ENCODE results near the gene MYO1C. TPM values are rescaled to one million over a fixed set of nuclear protein-coding genes. Genes with fewer than 3 reads are reported as not detected.
A peak's percentile ranks its signal among the peaks of the same experiment; 100 is the strongest.

Gene MYO1C
- total and polyA plus RNA-seq, 2 of the 8 experiments (the other 6 are each of a cell fraction or from before 2014, with no cell fraction given) = 40.1 to 78.6 TPM

GRCh38 chr17:1494203-1494602 lies 1.7 kb upstream of the MYO1C start:
- no peak overlapping the region for H2BK5ac ChIP-seq (ENCODE audit: low read depth, low read length)
- H3K18ac ChIP-seq (ENCODE audit: extremely low read depth, low read length) = no peak overlapping the region
- H2AFZ ChIP-seq (ENCODE audit: low read length) = no peak overlapping the region
- H3K79me2 ChIP-seq (ENCODE audit: control insufficient read depth in 1 of 2, insufficient read depth in 2 of 2, low read length in 2 of 2) = no peaks in the 10 kb centered on the region
- no peak overlapping the region for H2BK12ac ChIP-seq (ENCODE audit: low read depth, low read length)
- FAIRE-seq = no peak
- no peak overlapping the region for H4K5ac ChIP-seq (ENCODE audit: insufficient read length, low read depth, low read length)
- no peak overlapping the region for H3K4me2 ChIP-seq (ENCODE audit: insufficient read depth in 1 of 2, low read depth in 2 of 2, low read length in 2 of 2)
- no peak overlapping the region for H2BK120ac ChIP-seq (replicated peaks; ENCODE audit: low read depth, low read length)
- no peak overlapping the region for H3K14ac ChIP-seq (ENCODE audit: insufficient read length)
- POLR2A ChIA-PET (ENCODE audit: partially characterized antibody) = interaction anchor here (2.0 to 2.6 kb wide), 2 partner anchors 11 to 22 kb away, joined by 4 to 15 read pairs; partner anchors contain the start of gene INPP5K
- H2BK15ac ChIP-seq (ENCODE audit: low read length) = no peak overlapping the region
- H3K4me1 ChIP-seq (replicated peaks in 1 of 4; ENCODE audit: control insufficient read depth in 3 of 4, insufficient read depth in 4 of 4, low read length in 3 of 4) = peaks cover 0 to 9% (median 4%) of the 10 kb centered on the region in 4 experiments; a peak in 4 of 7 replicates
- H3K79me1 ChIP-seq (ENCODE audit: low read depth, low read length) = no peaks in the 10 kb centered on the region; the same call in 1 of the 2 replicates
- no peak overlapping the region for H4K91ac ChIP-seq (replicated peaks; ENCODE audit: insufficient read length, low read length)
- CTCF ChIA-PET (ENCODE audit: partially characterized antibody) = interaction anchor here (1.2 to 1.7 kb wide), 2 partner anchors 18 to 21 kb away, joined by 3 to 5 read pairs; no protein-coding TSS in a partner anchor
- H3K36me3 ChIP-seq (ENCODE audit: control insufficient read depth in 2 of 4, insufficient read depth in 4 of 4, low read length in 3 of 4) = peaks cover 0 to 5% (median 0%) of the 10 kb centered on the region in 4 experiments; a peak in 2 of 8 replicates
- H3K4me3 ChIP-seq (ENCODE audit: extremely low read depth in 1 of 4, insufficient read depth in 2 of 4, low read depth in 3 of 4, low read length in 4 of 4) = no peak overlapping the region
- H3K56ac ChIP-seq (replicated peaks; ENCODE audit: insufficient read length, low read depth, low read length) = no peak overlapping the region
- no peak for DNase-seq (ENCODE audit: low read depth in 1 of 2, low spot score in 2 of 2)
- H3K27me3 ChIP-seq (replicated peaks in 1 of 4; ENCODE audit: control insufficient read depth in 3 of 4, extremely low read depth in 1 of 4, insufficient read depth in 3 of 4, low read length in 3 of 4) = no peaks in the 10 kb centered on the region
- WGBS, 2 experiments (ENCODE audit: extremely low coverage in 1 of 2, insufficient coverage in 1 of 2, insufficient read length in 1 of 2, insufficient replicate concordance in 2 of 2, low coverage in 1 of 2, low lambda C conversion rate in 2 of 2, missing lambda C conversion rate in 1 of 2) = 94% methylated on average over 7 of the region's 7 CpGs; no CpG with 5 or more reads in 1 of the 2 experiments
- H3K23ac ChIP-seq (ENCODE audit: insufficient read length) = no peak overlapping the region
- no peak overlapping the region for H2BK20ac ChIP-seq (ENCODE audit: low read length)
- peaks cover under 1 to 2% of the 10 kb centered on the region in 2 experiments for H4K20me1 ChIP-seq (replicated peaks in 1 of 2; ENCODE audit: control insufficient read depth in 1 of 2, insufficient read depth in 2 of 2, low read length in 2 of 2)
- no peak overlapping the region for H3K4ac ChIP-seq (replicated peaks; ENCODE audit: insufficient read length, low read depth, low read length)
- H3K9me3 ChIP-seq (ENCODE audit: insufficient read depth in 2 of 2, low read depth in 1 of 2, low read length in 1 of 2) = no peaks in the 10 kb centered on the region
- H3K23me2 ChIP-seq (ENCODE audit: low read depth, low read length) = peaks cover 7% of the 10 kb centered on the region; the same call in 1 of the 2 replicates
- H4K8ac ChIP-seq (ENCODE audit: extremely low read depth, insufficient read depth, low read length) = no peak overlapping the region
- no peak overlapping the region; a peak in 1 of 7 replicates for H3K9ac ChIP-seq (replicated peaks in 1 of 4; ENCODE audit: extremely low read depth in 1 of 4, low read depth in 3 of 4, low read length in 3 of 4)
- no peak overlapping the region for H3K27ac ChIP-seq (ENCODE audit: low read depth, low read length)
- peak overlapping the region; percentile 49; the same call in 1 of the 2 replicates for H2AK5ac ChIP-seq (ENCODE audit: low read depth, low read length)
- TF ChIP-seq BCL11A (IDR thresholded peaks at IDR 0.05; ENCODE audit: low read depth in 2 of 2, low read length in 2 of 2) (no peak), RXRA (IDR thresholded peaks at IDR 0.05; ENCODE audit: insufficient read depth, low read depth, low read length) (no peak), KDM5A (IDR thresholded peaks at IDR 0.05; ENCODE audit: low read length) (no peak), JUN (IDR thresholded peaks at IDR 0.05; ENCODE audit: low read depth, low read length) (no peak), BRCA1 (IDR thresholded peaks at IDR 0.05; ENCODE audit: low read depth, low read length) (no peak), SP1 (IDR thresholded peaks at IDR 0.05; ENCODE audit: low read depth, low read length) (no peak), SRF (IDR thresholded peaks at IDR 0.05; ENCODE audit: low read depth, low read length) (no peak), RBBP5 (IDR thresholded peaks at IDR 0.05; ENCODE audit: borderline replicate concordance, low read depth, low read length) (no peak), TEAD4 (IDR thresholded peaks at IDR 0.05; ENCODE audit: low read depth, low read length) (no peak), TAF7 (optimal IDR thresholded peaks at IDR 0.05; ENCODE audit: borderline replicate concordance, low read depth, low read length) (no peak), BACH1 (IDR thresholded peaks at IDR 0.05; ENCODE audit: low read length) (no peak), NRF1 (IDR thresholded peaks at IDR 0.05; ENCODE audit: low read depth, low read length) (no peak), CBX5 (IDR thresholded peaks at IDR 0.05; ENCODE audit: low read depth, low read length) (no peak), CHD1 (IDR thresholded peaks at IDR 0.05; ENCODE audit: low read depth, low read length) (no peak), CEBPB (IDR thresholded peaks at IDR 0.05; ENCODE audit: low read depth, low read length) (no peak)
